HG03280 (cell line): ENCODE data around the gene AMT.

Experiments used
- ATAC-seq: cut with Tn5 transposase; IDR thresholded peaks from one replicate; pipeline ENCODE4 v1.9.1; 2021; ENCODE audit warnings: mild to moderate bottlenecking, moderate library complexity; ENCODE audit not compliant: unreplicated experiment

Gene AMT

GRCh38 chr3:49422379-49423248, at the start of gene AMT:
TSS of gene AMT (minus strand) at chr3:49422473. CDS start at chr3:49422450, 23 bp downstream.
- ATAC-seq, result no peak

- no peak for ATAC-seq
These were observed 48.6 kb upstream of the AMT start for GRCh38 chr3:49470714-49471420.

- peak; percentile 83 for ATAC-seq
These were observed 47.9 kb upstream of the AMT start, which contains the start of gene DAG1 for GRCh38 chr3:49469936-49470713. TSS of gene DAG1 (plus strand) at chr3:49470267. CDS start at chr3:49510535, 40,268 bp downstream.

- ATAC-seq, result no peak
These were observed 47.0 kb upstream of the AMT start for GRCh38 chr3:49469037-49469935.

- ATAC-seq, result no peak
These were observed 43.8 kb upstream of the AMT start for GRCh38 chr3:49466085-49466484.

GRCh38 chr3:49465270-49466034, 43.2 kb upstream of the AMT start:
- ATAC-seq, result no peak

GRCh38 chr3:49462222-49462621, 39.9 kb upstream of the AMT start:
- no peak for ATAC-seq

GRCh38 chr3:49461443-49462171, 39.3 kb upstream of the AMT start:
- ATAC-seq, result no peak

- ATAC-seq, result no peak
These were observed 38.7 kb upstream of the AMT start for GRCh38 chr3:49460956-49461355.

GRCh38 chr3:49460188-49460890, 38.1 kb upstream of the AMT start:
- no peak for ATAC-seq

- no peak for ATAC-seq
These were observed 34.2 kb upstream of the AMT start for GRCh38 chr3:49456466-49456865.

- no peak for ATAC-seq
These were observed 32.8 kb upstream of the AMT start for GRCh38 chr3:49454898-49455681.

GRCh38 chr3:49454458-49454857, 32.2 kb upstream of the AMT start:
- no peak for ATAC-seq

GRCh38 chr3:49453621-49454020, 31.3 kb upstream of the AMT start:
- ATAC-seq, result no peak

- ATAC-seq, result no peak
These were observed 23.1 kb upstream of the AMT start for GRCh38 chr3:49445391-49445790.

GRCh38 chr3:49434731-49435130, 12.5 kb upstream of the AMT start:
- no peak for ATAC-seq

GRCh38 chr3:49428752-49429080, 6.4 kb upstream of the AMT start:
- ATAC-seq, result no peak

GRCh38 chr3:49427586-49427985, 5.3 kb upstream of the AMT start:
- no peak for ATAC-seq
